BLaER1 (cell line): ENCODE data around the gene RHOB.
A peak's percentile ranks its signal among the peaks of the same experiment; 100 is the strongest.
"Not testable (repeated sequence)": the region's sequence is repeated elsewhere in the genome, so short reads cannot be mapped to it uniquely, and the experiment has no call there.

Source experiments
- H3K27ac ChIP-seq: shearing (Covaris generic); formaldehyde crosslinking; 2 replicates; pipeline ENCODE4 v1.8.1; 2022
- H3K27me3 ChIP-seq: shearing (Covaris generic); formaldehyde crosslinking; 2 replicates; pipeline ENCODE4 v1.8.1; 2022
- H3K36me3 ChIP-seq: shearing (Covaris generic); formaldehyde crosslinking; 2 replicates; pipeline ENCODE4 v1.8.1; 2022
- H3K4me1 ChIP-seq: shearing (Covaris generic); formaldehyde crosslinking; 2 replicates; pipeline ENCODE4 v1.8.1; 2022
- H3K4me2 ChIP-seq: shearing (Covaris generic); formaldehyde crosslinking; 2 replicates; pipeline ENCODE4 v1.8.1; 2022
- H3K4me3 ChIP-seq: shearing (Covaris generic); formaldehyde crosslinking; 2 replicates; pipeline ENCODE4 v1.8.1; 2022
- H3K9ac ChIP-seq: shearing (Covaris generic); formaldehyde crosslinking; 2 replicates; pipeline ENCODE4 v1.8.1; 2022
- H3K9me3 ChIP-seq: shearing (Covaris generic); formaldehyde crosslinking; 2 replicates; pipeline ENCODE4 v1.8.1; 2022
- H4K20me1 ChIP-seq: shearing (Covaris generic); formaldehyde crosslinking; 2 replicates; pipeline ENCODE4 v1.8.1; 2022
- Cebpa-rat ChIP-seq: shearing (Covaris generic); IDR thresholded peaks from 2 replicates; pipeline ENCODE4 v1.8.1; 2022

The RHOB gene

GRCh38 chr2:20487392-20488174 is 40.7 kb downstream of the RHOB start:
- no peaks in the 10 kb centered on the region for H3K36me3 ChIP-seq
- H3K9ac ChIP-seq, result no peak overlapping the region
- no peaks in the 10 kb centered on the region for H4K20me1 ChIP-seq
- H3K4me1 ChIP-seq, result peaks cover 19% of the 10 kb centered on the region
- no peak overlapping the region for H3K4me3 ChIP-seq
- peaks cover 11% of the 10 kb centered on the region; the same call in 1 of the 2 replicates for H3K27me3 ChIP-seq
- no peak for TF ChIP-seq Cebpa-rat
- no peaks in the 10 kb centered on the region for H3K9me3 ChIP-seq
- H3K27ac ChIP-seq, result no peak overlapping the region
- no peak overlapping the region for H3K4me2 ChIP-seq

- H3K9ac ChIP-seq, result no peak overlapping the region
Observed at GRCh38 chr2:20488201-20488641, 41.3 kb downstream of the RHOB start.

GRCh38 chr2:20488782-20489181 is 41.9 kb downstream of the RHOB start:
- Histone ChIP-seq H3K36me3 (no peaks in the 10 kb centered on the region), H3K9me3 (no peaks in the 10 kb centered on the region), H3K4me1 (peaks cover 22% of the 10 kb centered on the region), H3K9ac (no peak overlapping the region), H3K27me3 (peaks cover 11% of the 10 kb centered on the region; the same call in 1 of the 2 replicates), H3K27ac (no peak overlapping the region), H4K20me1 (no peaks in the 10 kb centered on the region), H3K4me2 (peak overlapping the region; percentile 52), H3K4me3 (no peak overlapping the region)
- no peak for TF ChIP-seq Cebpa-rat

More at GRCh38 chr2:20488201-20488641, 41.3 kb downstream of the RHOB start:
- Histone ChIP-seq H3K27ac (no peak overlapping the region), H3K4me2 (no peak overlapping the region), H3K36me3 (no peaks in the 10 kb centered on the region), H3K9me3 (no peaks in the 10 kb centered on the region), H3K4me3 (no peak overlapping the region), H4K20me1 (no peaks in the 10 kb centered on the region), H3K27me3 (peaks cover 11% of the 10 kb centered on the region; the same call in 1 of the 2 replicates), H3K4me1 (peaks cover 19% of the 10 kb centered on the region)
- no peak for TF ChIP-seq Cebpa-rat

GRCh38 chr2:20490300-20491181 is 43.7 kb downstream of the RHOB start:
- TF ChIP-seq Cebpa-rat, result no peak
- Histone ChIP-seq H4K20me1 (no peaks in the 10 kb centered on the region; the same call in 1 of the 2 replicates), H3K27me3 (peaks cover 11% of the 10 kb centered on the region; the same call in 1 of the 2 replicates), H3K27ac (no peak overlapping the region), H3K9me3 (no peaks in the 10 kb centered on the region), H3K4me3 (no peak overlapping the region), H3K36me3 (no peaks in the 10 kb centered on the region), H3K4me1 (peaks cover 40% of the 10 kb centered on the region), H3K4me2 (no peak overlapping the region), H3K9ac (no peak overlapping the region)

- H3K27me3 ChIP-seq, result peaks cover 15% of the 10 kb centered on the region; the same call in 1 of the 2 replicates
- H3K36me3 ChIP-seq, result no peaks in the 10 kb centered on the region
- H4K20me1 ChIP-seq, result no peaks in the 10 kb centered on the region; the same call in 1 of the 2 replicates
- TF ChIP-seq Cebpa-rat, result no peak
- H3K4me3 ChIP-seq, result no peak overlapping the region
- H3K9ac ChIP-seq, result no peak overlapping the region
- no peak overlapping the region; the same call in 1 of the 2 replicates for H3K4me2 ChIP-seq
- no peak overlapping the region for H3K27ac ChIP-seq
- no peaks in the 10 kb centered on the region for H3K9me3 ChIP-seq
- peaks cover 44% of the 10 kb centered on the region for H3K4me1 ChIP-seq
Observed at GRCh38 chr2:20491739-20492531, 45.1 kb downstream of the RHOB start.

- not testable (repeated sequence) for H3K9me3 ChIP-seq, H4K20me1 ChIP-seq, H3K4me2 ChIP-seq, H3K9ac ChIP-seq, H3K27ac ChIP-seq, H3K36me3 ChIP-seq, H3K4me3 ChIP-seq
- peaks cover 24% of the 10 kb centered on the region; the same call in 1 of the 2 replicates for H3K27me3 ChIP-seq
- peaks cover 44% of the 10 kb centered on the region for H3K4me1 ChIP-seq
Observed at GRCh38 chr2:20493095-20493494, 46.2 kb downstream of the RHOB start.

- no peaks in the 10 kb centered on the region for H3K9me3 ChIP-seq
- peaks cover 24% of the 10 kb centered on the region; the same call in 1 of the 2 replicates for H3K27me3 ChIP-seq
- TF ChIP-seq Cebpa-rat, result no peak
- no peak overlapping the region for H3K9ac ChIP-seq
- peak overlapping the region; percentile 79 for H3K4me2 ChIP-seq
- H3K4me3 ChIP-seq, result no peak overlapping the region
- H3K27ac ChIP-seq, result no peak overlapping the region
- no peaks in the 10 kb centered on the region for H3K36me3 ChIP-seq
- no peaks in the 10 kb centered on the region; the same call in 1 of the 2 replicates for H4K20me1 ChIP-seq
- peaks cover 38% of the 10 kb centered on the region for H3K4me1 ChIP-seq
Observed at GRCh38 chr2:20494241-20494640, 47.4 kb downstream of the RHOB start.

- H3K4me2 ChIP-seq, result no peak overlapping the region
- H3K36me3 ChIP-seq, result no peaks in the 10 kb centered on the region
- no peak overlapping the region for H3K27ac ChIP-seq
- peaks cover 33% of the 10 kb centered on the region for H3K4me1 ChIP-seq
- H3K27me3 ChIP-seq, result peaks cover 19% of the 10 kb centered on the region; the same call in 1 of the 2 replicates
- TF ChIP-seq Cebpa-rat, result no peak
- H3K9me3 ChIP-seq, result no peaks in the 10 kb centered on the region
- H4K20me1 ChIP-seq, result no peaks in the 10 kb centered on the region; the same call in 1 of the 2 replicates
- no peak overlapping the region for H3K4me3 ChIP-seq
- no peak overlapping the region for H3K9ac ChIP-seq
Observed at GRCh38 chr2:20496076-20496872, 49.4 kb downstream of the RHOB start.
